Endodermal cell (in vitro differentiated cells): ENCODE measurements around the gene ZNF716. TPM values are rescaled to one million over a fixed set of nuclear protein-coding genes. Genes with fewer than 3 reads are reported as not detected.

ENCODE experiments used
- DNase-seq: peaks from one replicate; pipeline ENCODE4 v3.0.0-alpha.2; 2017
- H3K27ac ChIP-seq: 2 replicates; pipeline ENCODE4 v1.5.1; 2013; ENCODE audit warnings: mild to moderate bottlenecking, low read depth, low read length, moderate library complexity
- H3K27me3 ChIP-seq: 2 replicates; pipeline ENCODE4 v1.6.1; 2013; ENCODE audit warnings: mild to moderate bottlenecking, low read length, moderate library complexity; ENCODE audit not compliant: insufficient read depth, control insufficient read depth, poor library complexity, severe bottlenecking
- H3K36me3 ChIP-seq: 2 replicates; pipeline ENCODE4 v1.7.0; 2013; ENCODE audit warnings: mild to moderate bottlenecking, low read length, moderate library complexity; ENCODE audit not compliant: control insufficient read depth, insufficient read depth
- H3K4me1 ChIP-seq: one replicate; pipeline ENCODE4 v1.7.0; 2013; ENCODE audit warnings: low read length; ENCODE audit not compliant: control insufficient read depth, insufficient read depth
- H3K4me3 ChIP-seq: 2 replicates; pipeline ENCODE4 v1.5.1; 2013; ENCODE audit warnings: mild to moderate bottlenecking, low read length, moderate library complexity
- H3K9ac ChIP-seq: 2 replicates; pipeline ENCODE4 v1.6.1; 2013; ENCODE audit warnings: mild to moderate bottlenecking, low read length, moderate library complexity; ENCODE audit not compliant: poor library complexity, severe bottlenecking; ENCODE audit errors: extremely low read depth
- H3K9me3 ChIP-seq: 2 replicates; pipeline ENCODE4 v1.6.1; 2013; ENCODE audit warnings: mild to moderate bottlenecking, low read length, moderate library complexity; ENCODE audit not compliant: control insufficient read depth
- H3K27ac Mint-ChIP-seq: 2 replicates; pipeline ENCODE4 v1.8.0; 2020; ENCODE audit warnings: mixed read lengths
- H3K27me3 Mint-ChIP-seq: 2 replicates; pipeline ENCODE4 v1.8.0; 2021; ENCODE audit warnings: mild to moderate bottlenecking, mixed read lengths; ENCODE audit not compliant: insufficient read depth
- H3K36me3 Mint-ChIP-seq: 2 replicates; pipeline ENCODE4 v1.8.0; 2020; ENCODE audit warnings: low read depth, mixed read lengths
- H3K4me1 Mint-ChIP-seq: 2 replicates; pipeline ENCODE4 v1.8.0; 2020; ENCODE audit warnings: mixed read lengths
- H3K4me3 Mint-ChIP-seq: 2 replicates; pipeline ENCODE4 v1.8.0; 2020; ENCODE audit warnings: mild to moderate bottlenecking, moderate library complexity, mixed read lengths
- H3K9me3 Mint-ChIP-seq: 2 replicates; pipeline ENCODE4 v1.8.0; 2020; ENCODE audit warnings: mild to moderate bottlenecking, mixed read lengths
- CTCF ChIP-seq: fragments of 200-600 bp; sonication (generic); conservative IDR thresholded peaks from 2 replicates; pipeline ENCODE4 v1.5.0; 2021; ENCODE audit warnings: antibody characterized with exemption, mild to moderate bottlenecking
- WGBS, 2 experiments: methylation state at CpG; one replicate each; pipeline versions ENCODE4 v1.1.5 to v1.1.7; 2013; ENCODE audit warnings: missing lambda C conversion rate in 2 of 2, mixed read lengths in 1 of 2; ENCODE audit not compliant: insufficient coverage in 1 of 2, insufficient read length in 1 of 2; 5-methylcytosine and 5-hydroxymethylcytosine counted together
- total RNA-seq, 2 donors: library from RNA; stranded (reverse); fragmentation: NEBNext Ultra II Directional in 1 of 2; extraction: Animal tissue kit (Norgen Biotek cat#: 25700) in 1 of 2; gene quantifications; 2 replicates in 1 of 2; 3 replicates in 1 of 2; pipeline ENCODE4 v1.2.1, GENCODE V29; 2021

The ZNF716 gene
- total RNA-seq, 2 donors from 2014 or later = not detected

GRCh38 chr7:57427146-57427545, 22.8 kb upstream of the ZNF716 start:
- H3K4me3 ChIP-seq = no peak overlapping the region
- H3K27me3 Mint-ChIP-seq = no peaks in the 10 kb centered on the region
- no peaks in the 10 kb centered on the region for H3K36me3 ChIP-seq
- no peak overlapping the region for H3K27ac ChIP-seq
- WGBS, 2 experiments = 83 to 100% methylated on average over 2 to 10 of the region's 10 CpGs
- no peaks in the 10 kb centered on the region for H3K36me3 Mint-ChIP-seq
- no peaks in the 10 kb centered on the region for H3K4me1 Mint-ChIP-seq
- no peak for TF ChIP-seq CTCF
- DNase-seq = no peak
- no peak overlapping the region for H3K4me3 Mint-ChIP-seq
- H3K9ac ChIP-seq = no peak overlapping the region
- H3K9me3 Mint-ChIP-seq = peaks cover 79% of the 10 kb centered on the region
- no peaks in the 10 kb centered on the region for H3K27me3 ChIP-seq
- no peaks in the 10 kb centered on the region for H3K4me1 ChIP-seq
- no peak overlapping the region for H3K27ac Mint-ChIP-seq
- H3K9me3 ChIP-seq = peaks cover 52% of the 10 kb centered on the region

DNA sequence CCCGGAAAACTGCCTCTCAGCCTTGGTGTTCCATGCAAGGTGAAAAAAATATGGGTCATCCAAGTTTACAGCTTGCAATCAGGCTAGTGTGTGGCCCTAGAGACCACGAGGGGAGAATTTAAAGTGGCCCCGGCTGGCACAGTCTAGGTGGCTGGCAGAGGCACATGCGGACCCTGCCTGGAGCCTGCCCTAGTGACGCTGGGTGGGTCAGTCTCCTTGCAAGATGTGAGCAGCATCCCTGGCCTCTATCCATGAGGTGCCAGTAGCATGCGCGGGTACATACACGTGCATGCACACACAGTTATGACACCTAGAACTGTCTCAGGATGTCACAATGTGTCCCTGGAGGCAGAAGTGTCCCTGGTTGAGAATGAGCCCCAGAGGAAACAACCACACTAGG, 22.4 kb upstream of the ZNF716 start:
- WGBS, 2 experiments = 77 to 80% methylated on average over 8 of the region's 8 CpGs
- H3K36me3 Mint-ChIP-seq = no peaks in the 10 kb centered on the region
- peaks cover 54% of the 10 kb centered on the region for H3K9me3 ChIP-seq
- no peaks in the 10 kb centered on the region for H3K4me1 Mint-ChIP-seq
- H3K9me3 Mint-ChIP-seq = peaks cover 81% of the 10 kb centered on the region
- no peak overlapping the region for H3K27ac ChIP-seq
- no peaks in the 10 kb centered on the region for H3K27me3 ChIP-seq
- TF ChIP-seq CTCF = no peak
- H3K27ac Mint-ChIP-seq = no peak overlapping the region
- H3K4me1 ChIP-seq = no peaks in the 10 kb centered on the region
- H3K4me3 ChIP-seq = no peak overlapping the region
- no peaks in the 10 kb centered on the region for H3K27me3 Mint-ChIP-seq
- DNase-seq = no peak
- H3K36me3 ChIP-seq = no peaks in the 10 kb centered on the region
- H3K4me3 Mint-ChIP-seq = no peak overlapping the region
- H3K9ac ChIP-seq = no peak overlapping the region

GRCh38 chr7:57432583-57432982, 17.4 kb upstream of the ZNF716 start:
- H3K27ac ChIP-seq = no peak overlapping the region
- Mint-ChIP-seq H3K36me3 (no peaks in the 10 kb centered on the region), H3K9me3 (peaks cover 75% of the 10 kb centered on the region), H3K27me3 (no peaks in the 10 kb centered on the region), H3K4me1 (no peaks in the 10 kb centered on the region), H3K27ac (no peak overlapping the region), H3K4me3 (no peak overlapping the region)
- no peaks in the 10 kb centered on the region for H3K36me3 ChIP-seq
- H3K9ac ChIP-seq = no peak overlapping the region
- H3K4me1 ChIP-seq = no peaks in the 10 kb centered on the region
- no peak for TF ChIP-seq CTCF
- WGBS, 2 experiments = 54 to 61% methylated on average over 2 to 3 of the region's 3 CpGs
- no peak for DNase-seq
- no peaks in the 10 kb centered on the region for H3K27me3 ChIP-seq
- H3K9me3 ChIP-seq = peaks cover 66% of the 10 kb centered on the region
- peak overlapping the region; percentile 14 for H3K4me3 ChIP-seq
